Tibial nerve (tissue), 4 donors: ENCODE results near the gene INPP5A. TPM values are rescaled to one million over a fixed set of nuclear protein-coding genes. Genes with fewer than 3 reads are reported as not detected.

Source experiments
- DNase-seq, 2 donors: peaks; one replicate each; pipeline ENCODE4 v3.0.0-alpha.2; 2019; ENCODE audit warnings: low spot score in 2 of 2
- H3K27ac ChIP-seq, 4 donors: fragments of 200-600 bp; sonication (generic) in 3 of 4; one replicate each; pipeline ENCODE4 v1.5.1; 2017 to 2019; ENCODE audit warnings: mild to moderate bottlenecking in 1 of 4
- H3K27me3 ChIP-seq, 2 donors: fragments of 200-600 bp; sonication (generic) in 1 of 2; one replicate each; pipeline versions ENCODE4 v1.5.1 to v1.6.0; 2017 to 2019
- H3K36me3 ChIP-seq, 3 donors: fragments of 200-600 bp; sonication (generic); one replicate each; pipeline ENCODE4 v1.5.1; 2018 to 2019
- H3K4me1 ChIP-seq, 4 donors: fragments of 200-600 bp; sonication (generic) in 3 of 4; one replicate each; pipeline ENCODE4 v1.5.1; 2017 to 2019
- H3K4me3 ChIP-seq, 4 donors: fragments of 200-600 bp; sonication (generic) in 3 of 4; one replicate each; pipeline ENCODE4 v1.5.1; 2017 to 2019; ENCODE audit warnings: mild to moderate bottlenecking in 1 of 4, moderate library complexity in 1 of 4
- H3K9me3 ChIP-seq, 4 donors: fragments of 200-600 bp; sonication (generic) in 3 of 4; one replicate each; pipeline ENCODE4 v1.5.1; 2017 to 2019
- EP300 ChIP-seq, 2 donors: sonication (generic); formaldehyde crosslinking; IDR thresholded peaks; one replicate each; pipeline ENCODE4 v1.6.1; 2017; ENCODE audit warnings: antibody characterized with exemption in 2 of 2, mild to moderate bottlenecking in 1 of 2
- POLR2A ChIP-seq, 2 donors: fragments of 450-650 bp; IDR thresholded peaks; one replicate each; pipeline ENCODE4 v1.6.1; 2017; ENCODE audit warnings: antibody characterized with exemption in 2 of 2, mild to moderate bottlenecking in 2 of 2, moderate library complexity in 2 of 2
- WGBS, 2 donors: methylation state at CpG; one replicate each; pipeline ENCODE4 v1.1.5; 2018; 5-methylcytosine and 5-hydroxymethylcytosine counted together
- total RNA-seq, 4 donors: library from RNA; depleted of rRNA; stranded (reverse); fragments of >200 nt; gene quantifications; one replicate each; pipeline ENCODE4 v1.1.0, GENCODE V29; 2016
- TF ChIP-seq, protein P1 (sequence below), 5 experiments: fragments of 200-600 bp in 3 of 5; fragments of 450-650 bp in 2 of 5; sonication (generic) in 3 of 5; IDR thresholded peaks; one replicate each; pipeline ENCODE4 v1.5.1; 2016 to 2019; ENCODE audit warnings: antibody characterized with exemption in 5 of 5, mild to moderate bottlenecking in 3 of 5, moderate library complexity in 2 of 5

Gene INPP5A
- total RNA-seq, 4 donors from 2014 or later = 73.8 to 101 (median 86.2) TPM

DNA sequence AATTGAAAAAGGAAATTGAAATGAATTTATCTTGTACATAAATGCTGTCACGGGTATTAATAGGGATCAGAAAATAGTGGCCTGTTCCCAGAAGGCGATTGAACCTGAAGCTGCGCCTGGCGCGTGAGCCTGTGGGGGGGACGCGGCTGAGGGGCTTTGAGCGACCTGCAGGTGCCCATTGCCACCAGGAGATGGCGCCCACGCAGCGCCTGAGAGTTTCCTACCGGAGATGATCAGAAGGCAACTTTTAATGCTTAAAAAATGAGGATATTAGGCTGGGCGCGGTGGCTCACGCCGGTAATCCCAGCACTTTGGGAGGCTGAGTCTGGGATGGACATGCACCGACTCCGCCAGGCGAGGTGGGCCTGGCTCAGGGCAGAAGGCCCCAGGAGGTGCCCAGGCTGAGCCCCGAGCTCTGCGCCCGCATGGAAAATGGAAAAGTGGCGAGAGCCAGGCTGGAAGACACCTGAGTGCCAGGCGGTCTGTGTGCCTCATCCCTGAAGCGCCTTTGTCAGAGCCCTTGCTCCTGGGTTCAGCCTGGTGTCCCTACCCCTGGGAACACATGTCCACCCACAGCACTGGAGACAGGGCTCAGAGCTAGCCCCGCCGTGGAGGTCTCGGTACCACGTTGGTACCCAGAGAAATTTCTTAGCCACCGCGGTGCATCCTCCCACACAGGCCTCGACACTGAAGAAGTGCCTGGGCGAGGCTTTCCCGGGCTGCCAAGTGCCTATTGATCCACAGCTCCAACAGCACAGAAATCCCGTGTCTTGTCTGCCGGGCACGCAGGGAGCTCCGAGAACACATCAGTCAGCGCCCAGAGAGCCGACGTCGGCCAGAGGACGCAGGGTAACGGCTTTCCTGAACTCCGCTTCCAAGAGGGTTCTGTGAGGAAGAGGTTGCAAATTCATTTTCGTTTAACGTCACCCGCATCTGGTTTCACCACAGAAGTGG lies 117.4 kb downstream of the INPP5A start:
- no peaks in the 10 kb centered on the region for H3K27me3 ChIP-seq
- H3K4me3 ChIP-seq = no peak overlapping the region
- peaks cover 0 to 56% (median 0%) of the 10 kb centered on the region in 3 donors for H3K36me3 ChIP-seq
- H3K27ac ChIP-seq = no peak overlapping the region
- H3K4me1 ChIP-seq = peaks cover 0 to 11% (median 0%) of the 10 kb centered on the region in 4 donors
- TF ChIP-seq EP300 (IDR thresholded peaks at IDR 0.05) (no peak), POLR2A (IDR thresholded peaks at IDR 0.05) (no peak)
- TF ChIP-seq, protein P1, sequence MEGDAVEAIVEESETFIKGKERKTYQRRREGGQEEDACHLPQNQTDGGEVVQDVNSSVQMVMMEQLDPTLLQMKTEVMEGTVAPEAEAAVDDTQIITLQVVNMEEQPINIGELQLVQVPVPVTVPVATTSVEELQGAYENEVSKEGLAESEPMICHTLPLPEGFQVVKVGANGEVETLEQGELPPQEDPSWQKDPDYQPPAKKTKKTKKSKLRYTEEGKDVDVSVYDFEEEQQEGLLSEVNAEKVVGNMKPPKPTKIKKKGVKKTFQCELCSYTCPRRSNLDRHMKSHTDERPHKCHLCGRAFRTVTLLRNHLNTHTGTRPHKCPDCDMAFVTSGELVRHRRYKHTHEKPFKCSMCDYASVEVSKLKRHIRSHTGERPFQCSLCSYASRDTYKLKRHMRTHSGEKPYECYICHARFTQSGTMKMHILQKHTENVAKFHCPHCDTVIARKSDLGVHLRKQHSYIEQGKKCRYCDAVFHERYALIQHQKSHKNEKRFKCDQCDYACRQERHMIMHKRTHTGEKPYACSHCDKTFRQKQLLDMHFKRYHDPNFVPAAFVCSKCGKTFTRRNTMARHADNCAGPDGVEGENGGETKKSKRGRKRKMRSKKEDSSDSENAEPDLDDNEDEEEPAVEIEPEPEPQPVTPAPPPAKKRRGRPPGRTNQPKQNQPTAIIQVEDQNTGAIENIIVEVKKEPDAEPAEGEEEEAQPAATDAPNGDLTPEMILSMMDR (IDR thresholded peaks at IDR 0.05) = peak; percentile 82 to 94 (median 87)
- peak in 1 of 2 donors; percentile 32 for DNase-seq
- WGBS, 2 donors = 61 to 63% methylated on average over 41 to 45 of the region's 48 CpGs
- H3K9me3 ChIP-seq = no peaks in the 10 kb centered on the region

- no peaks in the 10 kb centered on the region for H3K27me3 ChIP-seq
- H3K9me3 ChIP-seq = peaks cover 0 to 2% (median 0%) of the 10 kb centered on the region in 4 donors
- H3K4me3 ChIP-seq = no peak overlapping the region
- 90 to 92% methylated on average over 7 of the region's 8 CpGs for WGBS, 2 donors
- peaks cover 0 to 9% (median 0%) of the 10 kb centered on the region in 4 donors for H3K4me1 ChIP-seq
- DNase-seq = no peak
- H3K27ac ChIP-seq = no peak overlapping the region
- TF ChIP-seq EP300 (IDR thresholded peaks at IDR 0.05) (no peak), POLR2A (IDR thresholded peaks at IDR 0.05) (no peak)
- TF ChIP-seq, protein P1 (IDR thresholded peaks at IDR 0.05) = no peak
- peaks cover 0 to 57% (median 0%) of the 10 kb centered on the region in 3 donors for H3K36me3 ChIP-seq
Observed at GRCh38 chr10:132655735-132656134, 118.1 kb downstream of the INPP5A start.

DNA sequence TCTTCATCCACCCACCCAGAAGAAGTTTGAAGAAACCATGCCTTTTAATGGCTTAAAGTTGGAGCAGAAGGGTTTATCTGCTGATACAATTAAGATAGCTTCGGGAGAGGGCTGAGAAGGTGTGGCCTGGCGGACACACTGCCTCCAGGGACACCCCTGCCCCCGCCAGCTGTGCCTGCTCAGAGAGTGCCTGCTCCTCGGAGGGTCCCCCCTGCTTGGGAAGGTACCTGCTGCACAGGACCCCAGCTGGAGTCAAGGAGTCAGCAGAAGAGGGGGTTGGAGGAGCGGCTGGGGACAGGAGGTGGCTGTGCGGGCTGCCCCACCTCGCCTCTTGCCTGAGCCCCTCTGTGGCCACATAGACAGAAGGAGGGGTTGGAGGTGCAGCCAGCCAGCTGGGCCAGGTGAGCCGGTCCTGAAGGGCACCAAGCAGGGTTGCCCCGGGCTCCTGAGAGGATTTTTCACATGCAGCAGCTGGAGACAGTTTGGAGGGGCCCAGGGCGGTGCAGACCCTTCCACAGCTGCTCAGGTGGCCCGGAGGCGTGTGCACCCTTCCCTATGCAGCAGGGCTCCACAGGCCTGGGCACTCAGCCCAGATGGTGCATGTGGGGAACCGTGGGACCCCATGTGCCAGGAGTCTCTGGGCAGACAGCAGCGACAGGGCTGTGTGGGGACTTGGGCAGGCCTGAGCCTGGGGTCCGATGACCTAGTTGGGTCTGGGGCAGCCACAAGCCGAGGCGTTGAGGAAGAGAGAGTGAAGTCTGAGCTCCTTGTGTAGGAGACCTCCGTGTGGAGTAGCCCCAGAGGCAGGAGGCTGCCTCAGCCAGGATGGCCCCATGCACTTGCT lies 118.9 kb downstream of the INPP5A start:
- H3K4me3 ChIP-seq = no peak overlapping the region
- no peak for DNase-seq
- H3K4me1 ChIP-seq = peaks cover 0 to 9% (median 0%) of the 10 kb centered on the region in 4 donors
- 83 to 86% methylated on average over 15 to 18 of the region's 18 CpGs for WGBS, 2 donors
- H3K27ac ChIP-seq = no peak overlapping the region
- TF ChIP-seq EP300 (IDR thresholded peaks at IDR 0.05) = no peak
- TF ChIP-seq, protein P1 (IDR thresholded peaks at IDR 0.05) = no peak
- TF ChIP-seq POLR2A (IDR thresholded peaks at IDR 0.05) = no peak
- H3K27me3 ChIP-seq = no peaks in the 10 kb centered on the region
- peaks cover 0 to 61% (median 0%) of the 10 kb centered on the region in 3 donors for H3K36me3 ChIP-seq
- H3K9me3 ChIP-seq = peaks cover 0 to 8% (median 0%) of the 10 kb centered on the region in 4 donors

DNA sequence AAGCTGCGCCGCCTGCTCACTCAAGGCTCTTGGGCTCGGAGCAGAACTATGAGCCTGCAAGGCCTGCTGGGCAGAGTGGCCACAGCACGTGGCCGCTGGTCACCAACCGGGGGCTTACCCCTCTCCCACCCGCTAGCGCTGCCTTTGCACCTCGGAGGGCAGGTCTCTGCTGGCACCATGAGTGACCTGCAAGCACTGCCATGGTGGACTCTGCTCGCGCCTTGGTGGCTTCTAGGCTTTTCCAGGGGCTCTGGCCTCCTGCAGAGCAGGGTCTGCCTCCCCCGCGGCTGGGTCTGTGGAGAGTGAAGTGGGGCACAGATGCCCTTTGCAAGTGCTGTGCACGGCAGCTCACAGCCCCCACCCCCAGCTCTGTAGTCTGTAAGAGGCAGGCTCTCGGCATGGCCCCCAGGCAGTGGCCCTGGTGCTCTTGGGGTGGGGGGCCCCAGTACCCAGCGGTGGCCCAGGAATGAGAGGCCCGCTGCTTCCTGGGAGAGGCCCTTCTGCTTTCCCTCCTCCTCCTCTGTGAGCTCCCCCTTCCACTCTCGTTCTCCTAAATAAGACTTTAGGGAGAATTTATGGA lies 119.6 kb downstream of the INPP5A start:
- Histone ChIP-seq H3K27me3 (no peaks in the 10 kb centered on the region), H3K4me3 (no peak overlapping the region), H3K36me3 (peaks cover 0 to 61% (median 0%) of the 10 kb centered on the region in 3 donors), H3K4me1 (peaks cover 0 to 9% (median 0%) of the 10 kb centered on the region in 4 donors), H3K9me3 (peaks cover 0 to 8% (median 0%) of the 10 kb centered on the region in 4 donors), H3K27ac (no peak overlapping the region)
- TF ChIP-seq, protein P1 (IDR thresholded peaks at IDR 0.05) = no peak
- TF ChIP-seq EP300 (IDR thresholded peaks at IDR 0.05) (no peak), POLR2A (IDR thresholded peaks at IDR 0.05) (no peak)
- 91 to 93% methylated on average over 16 to 17 of the region's 18 CpGs for WGBS, 2 donors
- no peak for DNase-seq
